ENCODE measurements around the gene ELMOD1.

Gene ELMOD1

GRCh38 chr11:107646783-107647182 lies 55.8 kb downstream of the ELMOD1 start:
- no peak for DNase-seq (ENCODE audit: low spot score)

- no peak for DNase-seq (ENCODE audit: low spot score)
These were observed 57.3 kb downstream of the ELMOD1 start for GRCh38 chr11:107648242-107648641.

- DNase-seq (ENCODE audit: low spot score) = no peak
These were observed 60.7 kb downstream of the ELMOD1 start for GRCh38 chr11:107651672-107652071.

DNA sequence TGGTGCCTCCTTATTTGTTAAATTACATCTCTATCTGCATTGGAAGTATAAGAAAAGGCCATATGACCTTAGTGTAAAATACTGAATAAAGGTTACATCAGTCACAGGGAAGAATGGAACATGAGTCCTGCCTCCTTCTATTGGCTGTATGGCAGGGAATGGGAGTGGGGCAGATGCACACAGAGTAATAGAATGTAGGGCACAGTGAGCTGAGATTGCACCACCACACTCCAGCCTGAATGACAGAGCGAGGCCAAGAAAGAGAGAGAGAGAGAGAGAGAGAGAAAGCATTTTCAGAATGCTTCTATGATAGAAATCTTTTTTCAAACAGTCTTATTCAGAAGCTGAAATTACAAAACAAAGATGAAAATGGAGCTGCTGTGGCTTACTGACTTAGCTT lies 62.1 kb downstream of the ELMOD1 start:
- no peak for DNase-seq (ENCODE audit: low spot score)

DNA sequence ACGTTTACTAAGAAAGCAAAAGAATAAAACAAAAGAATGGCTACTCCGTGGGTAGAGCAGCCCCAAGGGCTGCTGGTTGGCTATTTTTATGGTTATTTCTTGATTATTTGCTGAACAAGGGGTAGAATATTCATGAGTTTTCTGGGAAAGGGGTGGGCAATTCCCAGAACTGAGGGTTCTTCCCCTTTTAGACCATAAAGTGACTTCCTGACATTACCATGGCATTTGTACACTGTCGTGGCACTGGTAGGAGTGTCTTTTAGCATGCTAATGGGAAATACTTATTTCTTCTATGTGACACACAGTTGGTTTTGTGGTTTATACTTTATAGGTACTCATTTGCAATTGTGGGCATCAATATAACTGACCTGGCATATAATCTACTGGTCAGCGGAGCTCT lies 64.7 kb downstream of the ELMOD1 start:
- no peak for DNase-seq (ENCODE audit: low spot score)

- DNase-seq (ENCODE audit: low spot score) = no peak
These were observed 68.4 kb downstream of the ELMOD1 start for GRCh38 chr11:107659310-107659709.

DNA sequence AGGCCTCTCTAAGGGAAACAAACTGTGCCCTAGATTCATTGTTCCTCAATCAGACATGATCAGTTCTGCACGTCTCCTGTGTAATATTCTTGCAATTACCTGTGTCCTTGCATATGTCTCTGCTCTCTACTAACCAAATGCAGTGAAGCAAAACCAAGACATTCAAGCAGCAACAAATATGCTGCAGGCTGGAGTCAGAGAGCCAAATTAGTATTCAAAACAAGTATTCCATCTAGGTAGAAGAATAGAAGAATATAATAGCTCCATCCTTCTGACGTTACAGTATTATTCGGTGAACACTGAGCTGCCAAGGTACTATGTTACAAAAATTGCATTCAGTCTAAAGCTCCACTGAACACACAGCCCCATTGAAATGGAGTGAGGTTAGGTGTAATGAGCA lies 69.1 kb downstream of the ELMOD1 start:
- DNase-seq (ENCODE audit: low spot score) = no peak

DNA sequence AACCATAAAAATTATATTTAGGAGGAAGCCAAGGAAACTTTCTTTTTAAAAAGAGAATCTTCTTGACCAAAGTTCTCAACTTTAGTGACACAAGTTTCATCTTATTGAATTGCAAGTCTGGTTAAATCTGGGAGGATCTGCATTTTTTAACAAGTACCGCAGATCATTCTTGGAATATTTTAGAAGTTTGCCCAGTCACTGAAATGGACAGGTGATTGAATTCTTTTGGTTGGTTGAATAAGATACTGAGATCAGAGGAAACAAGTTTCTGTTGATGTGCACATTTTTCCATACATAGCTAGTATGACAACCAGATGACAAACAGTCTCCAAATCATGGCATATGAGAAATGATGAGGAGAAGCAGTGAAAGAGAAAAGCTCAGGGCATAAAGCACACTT lies 70.7 kb downstream of the ELMOD1 start:
- DNase-seq (ENCODE audit: low spot score) = no peak

DNA sequence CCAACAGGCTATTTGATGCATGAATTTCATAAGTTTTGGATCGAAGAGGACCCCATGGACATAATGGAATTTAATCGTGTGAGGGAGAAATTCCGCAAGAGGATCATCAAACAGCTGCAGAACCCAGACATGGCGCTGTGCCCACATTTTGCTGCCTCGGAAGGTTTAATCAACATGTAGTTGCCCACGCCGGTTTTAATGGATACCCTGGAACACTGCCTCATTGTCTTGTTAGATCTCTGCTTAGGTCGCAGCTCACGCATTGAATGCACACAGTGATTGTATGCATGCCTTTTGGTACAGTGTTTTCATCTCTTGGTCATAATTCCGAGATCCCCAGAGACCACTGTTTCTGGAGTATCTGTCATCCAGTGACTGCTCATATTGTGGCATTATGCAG lies 74.1 kb downstream of the ELMOD1 start:
- no peak for DNase-seq (ENCODE audit: low spot score)

DNA sequence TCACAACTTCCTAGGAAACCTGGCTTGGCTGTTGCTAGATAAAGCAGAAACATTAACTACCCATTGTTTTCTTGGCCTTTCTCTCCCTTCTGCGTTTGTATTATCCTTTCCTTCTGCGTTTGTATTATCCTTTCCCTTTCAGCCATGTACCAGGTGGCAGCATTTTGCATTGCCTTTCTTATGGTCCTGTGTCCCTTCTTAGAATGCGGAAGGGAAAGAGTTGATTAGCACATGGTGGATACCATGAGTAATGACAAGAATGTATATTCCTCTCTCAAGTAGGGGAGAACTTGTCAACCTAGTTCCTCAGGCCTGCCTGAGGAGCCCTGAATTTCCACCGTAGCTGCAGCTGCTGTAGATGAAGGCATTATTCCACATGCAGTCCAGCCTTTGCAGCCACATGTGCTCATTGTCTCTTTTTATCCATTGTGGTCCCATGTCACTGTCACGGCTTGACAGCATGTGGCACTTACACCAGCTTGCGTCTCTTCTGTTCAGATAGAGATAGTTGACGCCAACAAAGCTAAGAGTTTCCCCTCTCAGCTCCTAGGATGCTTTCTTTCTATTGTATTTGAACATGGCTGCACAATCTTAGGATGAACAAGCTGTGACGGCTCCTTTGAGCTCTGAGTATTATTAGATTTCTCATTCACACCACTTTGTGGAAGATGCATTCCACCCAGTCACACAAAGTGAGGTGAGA lies 76.1 kb downstream of the ELMOD1 start:
- DNase-seq (ENCODE audit: low spot score) = no peak

DNA sequence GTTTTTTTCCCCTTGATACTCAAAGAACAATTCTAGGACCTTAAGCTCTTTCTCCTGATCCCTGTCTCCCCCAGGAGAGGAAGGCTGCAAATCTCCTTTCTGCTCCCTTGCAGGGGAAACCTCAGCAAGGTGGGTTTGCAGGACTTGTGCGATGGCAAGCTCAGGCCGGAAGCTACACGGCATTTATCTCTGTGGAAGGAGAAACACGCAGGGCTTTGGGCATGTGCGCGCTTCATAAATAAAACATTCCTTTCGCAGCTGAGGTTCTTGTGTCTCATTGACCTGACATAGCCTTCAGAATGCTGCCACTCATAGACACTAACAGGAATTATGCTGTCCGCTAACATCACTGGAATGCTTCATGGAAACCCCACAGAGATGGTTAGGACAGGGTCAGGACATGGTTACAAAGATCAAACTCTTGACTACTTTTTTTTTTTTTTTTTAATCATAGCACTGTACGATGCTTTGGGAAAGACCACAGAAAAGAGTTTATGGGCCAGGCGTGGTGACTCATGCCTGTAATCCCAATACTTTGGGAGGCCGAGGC lies 78.3 kb downstream of the ELMOD1 start:
- no peak for DNase-seq (ENCODE audit: low spot score)

DNA sequence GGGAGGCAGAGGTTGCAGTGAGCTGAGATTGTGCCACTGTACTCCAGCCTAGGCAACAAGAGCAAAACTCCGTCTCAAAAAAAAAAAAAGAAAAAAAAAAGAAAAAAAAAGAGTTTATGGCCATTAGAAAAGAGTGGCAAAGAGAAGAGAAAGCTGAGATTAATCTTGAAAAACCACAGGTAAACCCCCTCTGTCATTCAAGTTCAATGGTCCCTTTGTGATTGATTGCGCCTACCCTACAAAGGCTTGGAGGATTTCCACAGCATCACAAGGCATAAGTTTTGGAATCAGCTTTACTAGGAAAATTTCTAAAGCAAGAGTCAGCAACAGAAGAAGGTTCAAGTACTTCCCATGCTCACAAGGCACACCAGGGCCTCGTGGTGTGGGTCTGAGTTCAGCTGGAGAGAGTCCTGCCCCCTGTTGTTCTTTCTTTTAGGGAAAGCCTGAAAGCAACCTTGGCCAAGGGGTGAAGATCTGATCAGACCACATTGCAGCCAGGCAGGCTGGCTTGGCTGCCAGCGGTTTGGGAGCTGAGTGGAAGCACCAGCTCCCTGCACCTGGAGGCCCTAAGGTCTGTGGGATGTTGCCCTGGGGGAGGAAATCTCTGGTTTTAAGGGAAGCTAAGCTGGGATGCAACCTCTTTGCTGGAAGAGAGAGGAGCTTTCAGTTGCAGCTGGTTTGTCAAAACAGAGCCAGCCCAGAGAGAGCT lies 79.1 kb downstream of the ELMOD1 start:
- DNase-seq (ENCODE audit: low spot score) = no peak

GRCh38 chr11:107675902-107676301 lies 85.0 kb downstream of the ELMOD1 start:
- DNase-seq (ENCODE audit: low spot score) = no peak

DNA sequence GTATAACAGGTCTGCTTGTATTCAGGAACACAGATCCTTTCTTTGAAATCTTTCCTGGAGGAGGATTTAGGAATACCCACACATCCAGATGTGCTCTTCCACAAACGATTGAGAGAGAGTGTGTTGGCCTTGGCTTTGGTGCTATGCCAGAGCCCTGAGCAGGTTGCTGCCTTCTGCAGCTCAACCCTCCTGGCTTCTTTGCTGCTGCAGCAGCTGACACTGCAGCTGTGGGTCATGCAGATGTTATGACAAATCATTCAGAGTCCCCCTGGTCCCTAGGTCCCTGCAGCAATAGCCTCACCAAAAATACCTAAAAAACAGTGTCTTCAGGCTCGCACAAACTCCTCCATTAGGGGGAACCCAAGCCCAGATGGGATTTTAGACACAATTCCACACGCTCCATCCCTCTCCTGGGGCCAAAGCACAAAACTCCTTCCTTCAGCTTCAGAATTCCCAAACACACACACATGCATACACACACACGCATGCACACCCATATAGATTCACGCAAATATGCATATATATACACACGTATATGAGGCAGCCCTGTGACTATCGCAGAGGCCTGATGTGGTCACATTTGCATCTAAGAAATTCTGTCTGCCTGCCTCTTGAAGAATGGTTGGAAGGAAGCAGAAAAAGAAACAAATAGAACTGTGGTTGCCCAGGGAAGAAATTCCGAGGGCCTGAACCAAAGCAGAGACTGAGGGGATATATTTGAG lies 85.5 kb downstream of the ELMOD1 start:
- no peak for DNase-seq (ENCODE audit: low spot score)

DNA sequence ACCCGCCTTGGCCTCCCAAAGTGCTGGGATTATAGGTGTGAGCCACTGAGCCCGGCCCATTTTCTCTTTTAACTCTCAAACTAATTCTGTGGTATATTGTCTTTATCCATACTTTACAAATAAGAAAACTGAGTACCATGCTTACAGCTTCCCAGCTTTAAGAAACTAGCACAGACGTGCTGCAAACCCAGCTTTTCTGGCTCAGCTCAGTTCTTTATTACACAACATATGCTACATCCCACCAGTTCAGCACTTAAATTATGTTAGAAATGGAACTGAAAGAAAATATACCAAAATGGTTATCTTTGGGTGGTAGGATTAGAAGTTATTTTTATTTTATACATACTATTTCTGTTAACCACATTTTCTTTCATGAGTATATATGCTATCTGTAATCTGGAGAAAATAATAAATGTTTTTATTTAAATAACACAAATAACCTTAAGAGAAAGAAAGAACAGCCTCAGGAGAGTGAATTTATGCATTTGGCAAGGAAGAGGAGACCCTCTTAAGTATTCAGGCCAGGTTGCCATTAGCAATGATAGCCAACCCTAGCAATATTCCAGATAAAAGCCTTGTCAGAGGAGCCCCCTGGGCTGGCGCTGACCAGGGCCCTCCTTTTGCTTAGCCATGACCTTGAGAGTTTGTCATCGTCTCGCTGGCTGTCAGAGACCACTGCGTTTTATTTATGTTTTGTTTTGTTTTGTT lies 87.1 kb downstream of the ELMOD1 start:
- DNase-seq (ENCODE audit: low spot score) = no peak

DNA sequence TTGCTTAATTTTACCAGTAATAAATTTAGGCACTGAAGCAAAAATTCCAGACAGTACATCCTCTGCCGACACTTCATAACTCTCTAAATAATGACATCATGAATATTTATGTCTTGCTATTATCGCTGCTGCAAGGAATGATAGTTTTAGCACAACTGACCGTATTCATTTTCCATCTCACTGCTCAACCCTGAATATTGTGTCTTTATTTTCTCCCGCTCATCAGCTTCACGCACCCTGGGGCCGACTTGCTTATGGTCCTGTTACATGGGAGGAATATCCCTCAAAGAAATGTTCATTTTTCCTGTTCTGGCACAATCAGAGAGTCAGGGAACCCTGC lies 87.7 kb downstream of the ELMOD1 start:
- no peak for DNase-seq (ENCODE audit: low spot score)

DNA sequence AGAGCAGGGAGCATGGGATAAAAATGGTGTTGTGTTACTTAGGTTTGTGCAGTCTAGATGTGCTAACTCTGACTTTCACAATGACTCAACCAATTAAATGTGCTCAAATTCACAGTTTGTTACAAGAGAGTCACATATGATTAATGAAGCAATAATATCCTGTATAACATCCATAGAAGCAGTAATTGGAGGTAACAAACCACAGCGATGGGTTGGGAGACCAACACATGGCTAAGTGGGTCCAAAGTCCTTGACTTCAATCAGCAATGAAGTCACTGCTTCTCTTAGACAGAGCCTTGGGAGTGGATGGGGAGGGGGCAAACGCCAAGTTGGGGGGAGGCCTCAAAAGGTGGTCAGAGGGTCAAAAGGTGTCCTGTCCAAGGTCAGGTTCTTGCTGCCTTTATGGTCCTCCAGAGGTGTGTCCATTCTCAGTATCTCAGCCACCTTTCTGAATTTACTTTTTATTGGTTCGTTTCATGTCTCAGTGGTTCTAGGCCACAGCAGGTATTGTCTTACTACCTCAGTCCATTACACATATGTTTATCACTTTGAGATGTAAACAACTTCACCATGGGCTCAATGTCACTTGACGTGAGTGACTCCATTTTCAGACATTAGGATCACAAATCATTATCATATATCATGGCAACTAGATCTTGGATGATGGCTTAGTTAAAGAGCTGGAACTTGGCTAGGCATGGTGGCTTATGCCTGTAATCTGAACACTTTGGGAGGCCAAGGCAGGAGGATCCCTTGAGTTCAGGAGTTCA lies 88.5 kb downstream of the ELMOD1 start:
- DNase-seq (ENCODE audit: low spot score) = no peak

DNA sequence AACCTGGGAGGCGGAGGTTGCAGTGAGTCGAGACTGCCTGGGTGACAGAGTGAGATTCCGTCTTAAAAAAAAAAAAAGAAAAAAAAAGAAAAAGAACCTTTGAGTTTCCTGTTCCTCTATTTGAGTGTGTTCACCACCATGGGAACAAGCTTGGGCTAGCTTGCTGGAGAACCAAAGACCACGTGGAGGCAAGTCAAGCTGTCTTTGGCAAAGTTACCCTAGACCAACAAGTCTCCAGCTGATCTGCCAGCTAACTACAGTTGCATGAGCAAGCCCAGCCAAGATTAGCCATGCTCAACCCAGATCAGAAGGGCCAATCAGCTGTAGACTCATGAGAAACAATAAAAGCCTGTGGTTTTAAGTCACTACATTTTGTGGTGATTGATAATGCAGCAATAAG lies 91.2 kb downstream of the ELMOD1 start:
- no peak for DNase-seq (ENCODE audit: low spot score)

GRCh38 chr11:107682572-107682971 lies 91.6 kb downstream of the ELMOD1 start:
- DNase-seq (ENCODE audit: low spot score) = no peak

- no peak for DNase-seq (ENCODE audit: low spot score)
These were observed 92.1 kb downstream of the ELMOD1 start for GRCh38 chr11:107683061-107683460.

GRCh38 chr11:107683807-107684206 lies 92.9 kb downstream of the ELMOD1 start:
- DNase-seq (ENCODE audit: low spot score) = peak; percentile 30
